H9 (cell line): ENCODE measurements around the gene ZNF750. TPM values are rescaled to one million over a fixed set of nuclear protein-coding genes. Genes with fewer than 3 reads are reported as not detected.

ENCODE experiments used
- DNase-seq: peaks from one replicate; pipeline ENCODE4 v3.0.0-alpha.2; 2017
- H2AFZ ChIP-seq: one replicate; pipeline ENCODE4 v1.6.1; 2013; ENCODE audit warnings: mild to moderate bottlenecking, low read length, control low read depth, moderate library complexity
- H2AK5ac ChIP-seq: 2 replicates; pipeline ENCODE4 v1.6.1; 2013; ENCODE audit warnings: low read length, control low read depth, mixed read lengths; ENCODE audit not compliant: insufficient read length
- H2BK120ac ChIP-seq: one replicate; pipeline ENCODE4 v1.6.1; 2013; ENCODE audit warnings: low read depth, mild to moderate bottlenecking, low read length, control low read depth, inconsistent platforms; ENCODE audit not compliant: poor library complexity, severe bottlenecking
- H2BK12ac ChIP-seq: 2 replicates; pipeline ENCODE4 v1.6.1; 2013; ENCODE audit warnings: low read length, control low read depth, mixed read lengths, low read depth; ENCODE audit not compliant: insufficient read length
- H2BK15ac ChIP-seq: 2 replicates; pipeline ENCODE4 v1.6.1; 2013; ENCODE audit warnings: low read depth, low read length, control low read depth
- H2BK20ac ChIP-seq: one replicate; pipeline ENCODE4 v1.6.1; 2013; ENCODE audit warnings: low read depth, mild to moderate bottlenecking, low read length, control low read depth, inconsistent platforms; ENCODE audit not compliant: poor library complexity, severe bottlenecking
- H2BK5ac ChIP-seq: 2 replicates; pipeline ENCODE4 v1.6.1; 2013; ENCODE audit warnings: low read length, control low read depth, mixed read lengths; ENCODE audit not compliant: insufficient read length
- H3K14ac ChIP-seq: 2 replicates; pipeline ENCODE4 v1.6.1; 2013; ENCODE audit warnings: low read length, control low read depth; ENCODE audit not compliant: insufficient read depth
- H3K18ac ChIP-seq: 2 replicates; pipeline ENCODE4 v1.6.1; 2013; ENCODE audit warnings: low read depth, mild to moderate bottlenecking, mixed read lengths, low read length, control low read depth; ENCODE audit not compliant: insufficient read length
- H3K23ac ChIP-seq: 2 replicates; pipeline ENCODE4 v1.6.1; 2013; ENCODE audit warnings: low read length, control low read depth, mixed read lengths, low read depth; ENCODE audit not compliant: insufficient read length
- H3K23me2 ChIP-seq: 2 replicates; pipeline ENCODE4 v1.6.1; 2013; ENCODE audit warnings: low read depth, mild to moderate bottlenecking, mixed read lengths, low read length, control low read depth; ENCODE audit not compliant: insufficient read length, poor library complexity, severe bottlenecking
- H3K27ac ChIP-seq: 2 replicates; pipeline ENCODE4 v1.5.1; 2013; ENCODE audit warnings: low read length, control low read depth, mixed read lengths, low read depth; ENCODE audit not compliant: insufficient read length
- H3K27me3 ChIP-seq: 2 replicates; pipeline ENCODE4 v1.6.1; 2013; ENCODE audit warnings: low read length, control low read depth, inconsistent platforms; ENCODE audit not compliant: insufficient read depth
- H3K4ac ChIP-seq: 2 replicates; pipeline ENCODE4 v1.6.1; 2013; ENCODE audit warnings: low read depth, mild to moderate bottlenecking, control low read depth, inconsistent platforms, low read length, moderate library complexity
- H3K4me1 ChIP-seq: 2 replicates; pipeline ENCODE4 v1.6.1; 2013; ENCODE audit warnings: low read length, control low read depth, inconsistent platforms; ENCODE audit not compliant: insufficient read depth
- H3K4me2 ChIP-seq: 2 replicates; pipeline ENCODE4 v1.6.1; 2013; ENCODE audit warnings: low read length, control low read depth, mixed read lengths; ENCODE audit not compliant: insufficient read length, insufficient read depth
- H3K56ac ChIP-seq: 2 replicates; pipeline ENCODE4 v1.6.1; 2013; ENCODE audit warnings: low read depth, mild to moderate bottlenecking, mixed read lengths, low read length, control low read depth; ENCODE audit not compliant: insufficient read length
- H3K79me1 ChIP-seq: 2 replicates; pipeline ENCODE4 v1.6.1; 2013; ENCODE audit warnings: low read depth, mild to moderate bottlenecking, moderate library complexity, low read length, control low read depth, inconsistent platforms; ENCODE audit not compliant: insufficient read depth, poor library complexity, severe bottlenecking
- H3K79me2 ChIP-seq: 2 replicates; pipeline ENCODE4 v1.6.1; 2013; ENCODE audit warnings: low read length, control low read depth, inconsistent platforms; ENCODE audit not compliant: insufficient read depth
- H3K9ac ChIP-seq: 2 replicates; pipeline ENCODE4 v1.6.1; 2013; ENCODE audit warnings: low read length, control low read depth, mixed read lengths; ENCODE audit not compliant: insufficient read length; ENCODE audit errors: extremely low read depth
- H3K9me3 ChIP-seq: one replicate; pipeline ENCODE4 v1.6.1; 2013; ENCODE audit warnings: low read depth, low read length, inconsistent platforms; ENCODE audit not compliant: control insufficient read depth
- H3T11ph ChIP-seq: one replicate; pipeline ENCODE4 v1.6.1; 2013; ENCODE audit warnings: mild to moderate bottlenecking, low read length, control low read depth, inconsistent platforms
- H4K20me1 ChIP-seq: one replicate; pipeline ENCODE4 v1.6.1; 2013; ENCODE audit not compliant: control insufficient read depth, insufficient read length, insufficient read depth
- H4K5ac ChIP-seq: 2 replicates; pipeline ENCODE4 v1.6.1; 2013; ENCODE audit warnings: low read depth, mild to moderate bottlenecking, mixed read lengths, low read length, control low read depth; ENCODE audit not compliant: insufficient read length
- H4K8ac ChIP-seq: replicated peaks from 2 replicates; pipeline ENCODE4 v1.6.1; 2013; ENCODE audit warnings: low read length, control low read depth, mixed read lengths, low read depth; ENCODE audit not compliant: insufficient read length
- H4K91ac ChIP-seq: 2 replicates; pipeline ENCODE4 v1.6.1; 2013; ENCODE audit warnings: low read depth, mild to moderate bottlenecking, moderate library complexity, mixed read lengths, low read length, control low read depth; ENCODE audit not compliant: insufficient read length
- H3K27ac Mint-ChIP-seq, 3 experiments: 2 replicates in 2 of 3; 3 replicates in 1 of 3; pipeline ENCODE4 v1.8.0; 2020 to 2021; ENCODE audit warnings: mixed read lengths in 3 of 3, mild to moderate bottlenecking in 1 of 3, moderate library complexity in 1 of 3
- H3K27me3 Mint-ChIP-seq: 2 replicates; pipeline ENCODE4 v1.8.0; 2021; ENCODE audit warnings: low read depth, mild to moderate bottlenecking, moderate library complexity, mixed read lengths
- H3K36me3 Mint-ChIP-seq, 3 experiments: 2 replicates in 2 of 3; 3 replicates in 1 of 3; pipeline ENCODE4 v1.8.0; 2020 to 2021; ENCODE audit warnings: low read depth in 3 of 3, mixed read lengths in 3 of 3; ENCODE audit not compliant: insufficient read depth in 1 of 3
- H3K4me1 Mint-ChIP-seq, 2 experiments: 2 replicates each; pipeline ENCODE4 v1.8.0; 2020; ENCODE audit warnings: mixed read lengths in 2 of 2
- H3K4me3 Mint-ChIP-seq, 2 experiments: 2 replicates in 1 of 2; 3 replicates in 1 of 2; pipeline ENCODE4 v1.8.0; 2020 to 2021; ENCODE audit warnings: mild to moderate bottlenecking in 2 of 2, mixed read lengths in 2 of 2, moderate library complexity in 1 of 2
- H3K9me3 Mint-ChIP-seq, 2 experiments: 2 replicates in 1 of 2; 3 replicates in 1 of 2; pipeline ENCODE4 v1.8.0; 2020; ENCODE audit warnings: mild to moderate bottlenecking in 2 of 2, mixed read lengths in 2 of 2, moderate library complexity in 1 of 2
- CTCF ChIP-seq: fragments of 200-600 bp; sonication (generic); conservative IDR thresholded peaks from 3 replicates; pipeline ENCODE4 v1.8.0; 2021; ENCODE audit warnings: antibody characterized with exemption, mild to moderate bottlenecking
- WGBS: extraction: QIAGEN DNeasy Blood & Tissue Kit; methylation state at CpG from one replicate; pipeline ENCODE4 v1.1.7; 2013; ENCODE audit warnings: missing lambda C conversion rate, low lambda C conversion rate, mixed read lengths; ENCODE audit not compliant: insufficient read length; ENCODE audit errors: extremely low coverage; 5-methylcytosine and 5-hydroxymethylcytosine counted together
- total RNA-seq: library from RNA; stranded (reverse); gene quantifications from 2 replicates; pipeline ENCODE4 v1.2.1, GENCODE V29; 2021

Gene ZNF750
- total RNA-seq, 1 experiment from 2014 or later: not detected

GRCh38 chr17:82828875-82829487 lies 10.8 kb downstream of the ZNF750 start:
- Histone ChIP-seq H3K4me2 (no peak overlapping the region), H4K20me1 (no peaks in the 10 kb centered on the region), H3K56ac (no peak overlapping the region), H2BK15ac (no peak overlapping the region), H4K5ac (no peak overlapping the region), H2AFZ (no peak overlapping the region), H3K9ac (no peak overlapping the region), H4K8ac (no peak overlapping the region), H2AK5ac (no peak overlapping the region), H3K23ac (no peak overlapping the region), H3K79me1 (no peaks in the 10 kb centered on the region), H4K91ac (no peak overlapping the region), H3K9me3 (no peaks in the 10 kb centered on the region), H3K4me1 (no peaks in the 10 kb centered on the region), H3T11ph (no peak overlapping the region), H2BK12ac (no peak overlapping the region), H2BK20ac (no peak overlapping the region), H2BK120ac (no peak overlapping the region), H3K23me2 (no peaks in the 10 kb centered on the region), H3K27me3 (no peaks in the 10 kb centered on the region), H3K27ac (no peak overlapping the region), H3K14ac (no peak overlapping the region), H2BK5ac (no peak overlapping the region), H3K79me2 (peaks cover 2% of the 10 kb centered on the region; the same call in 1 of the 2 replicates), H3K4ac (no peak overlapping the region), H3K18ac (no peak overlapping the region)
- Mint-ChIP-seq H3K4me1 (no peaks in the 10 kb centered on the region), H3K4me3 (no peak overlapping the region), H3K36me3 (peaks cover 30 to 49% (median 47%) of the 10 kb centered on the region in 3 experiments), H3K27ac (0 out of 7 replicates have a peak overlapping the region, but pooled peaks of 1 of the 3 experiments have one; percentile 52), H3K27me3 (no peaks in the 10 kb centered on the region; the same call in 1 of the 2 replicates), H3K9me3 (peaks cover 3 to 12% of the 10 kb centered on the region in 2 experiments; a peak in 2 of 5 replicates)
- DNase-seq: no peak
- TF ChIP-seq CTCF: no peak
- no CpG with 5 or more reads among the region's 26 CpGs for WGBS
